ENCODE results near the gene GPC3. TPM values are rescaled to one million over a fixed set of nuclear protein-coding genes. Genes with fewer than 3 reads are reported as not detected.

The GPC3 gene
- total and polyA plus RNA-seq, 2 experiments from 2014 or later = 36.8 to 60.1 TPM

DNA sequence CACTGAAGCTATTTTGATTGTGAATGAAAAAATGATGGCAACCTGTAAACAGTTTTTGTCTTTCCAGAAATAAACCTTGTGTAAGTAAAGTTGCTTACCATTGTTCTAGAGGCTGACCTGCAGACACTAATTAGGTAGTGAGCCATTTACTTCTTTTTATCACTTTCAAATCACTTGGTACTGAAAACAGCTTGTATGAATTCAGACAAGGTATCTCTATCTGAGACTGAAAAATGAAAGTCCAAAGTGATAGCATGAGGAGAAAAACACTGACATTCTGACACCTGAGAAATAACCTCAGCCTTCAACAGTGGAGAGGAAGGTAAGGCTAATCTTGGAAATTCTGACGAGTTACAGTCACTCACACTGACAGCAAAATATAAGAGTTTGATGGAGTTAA, 238.8 kb downstream of the GPC3 start:
- H3K4me1 Mint-ChIP-seq = peaks cover 12% of the 10 kb centered on the region; the same call in 2 of the 3 replicates

More for the DNA sequence above, 238.8 kb downstream of the GPC3 start:
- no peak overlapping the region for H3K4me2 ChIP-seq
- H3F3A ChIP-seq (replicated peaks; ENCODE audit: low read depth) = no peaks in the 10 kb centered on the region
- no peak overlapping the region for H3K4me3 Mint-ChIP-seq
- H3K36me3 ChIP-seq (ENCODE audit: insufficient read depth) = no peaks in the 10 kb centered on the region
- H3K4me3 ChIP-seq = no peak overlapping the region
- H3K27ac ChIP-seq (ENCODE audit: low read depth) = no peak overlapping the region
- no peak overlapping the region for H3K27ac Mint-ChIP-seq
- H3K9me3 Mint-ChIP-seq = no peaks in the 10 kb centered on the region
- no peaks in the 10 kb centered on the region for H4K20me1 ChIP-seq (replicated peaks; ENCODE audit: insufficient read depth)
- H3K9me2 ChIP-seq (ENCODE audit: insufficient read depth) = no peaks in the 10 kb centered on the region
- ATAC-seq = no peak
- TF ChIP-seq NANOG (IDR thresholded peaks at IDR 0.05; ENCODE audit: borderline replicate concordance) (no peak), JUNB (IDR thresholded peaks at IDR 0.05; ENCODE audit: unreplicated experiment) (no peak), ZNF114 (CRISPR knock-in tag; IDR thresholded peaks at IDR 0.05) (no peak), STAT1 (IDR thresholded peaks at IDR 0.05; ENCODE audit: unreplicated experiment) (no peak), CREB1 (CRISPR knock-in tag; IDR thresholded peaks at IDR 0.05; ENCODE audit: low read depth) (no peak), ZNF331 (CRISPR knock-in tag; IDR thresholded peaks at IDR 0.05; ENCODE audit: low read depth) (no peak), EZH2 (IDR thresholded peaks at IDR 0.05; ENCODE audit: low read depth, unreplicated experiment) (no peak), POLR2AphosphoS5 (IDR thresholded peaks at IDR 0.05; ENCODE audit: low read depth) (no peak), EZH2phosphoT487 (IDR thresholded peaks at IDR 0.05; ENCODE audit: unreplicated experiment) (no peak)
- TF ChIP-seq, protein P1, sequence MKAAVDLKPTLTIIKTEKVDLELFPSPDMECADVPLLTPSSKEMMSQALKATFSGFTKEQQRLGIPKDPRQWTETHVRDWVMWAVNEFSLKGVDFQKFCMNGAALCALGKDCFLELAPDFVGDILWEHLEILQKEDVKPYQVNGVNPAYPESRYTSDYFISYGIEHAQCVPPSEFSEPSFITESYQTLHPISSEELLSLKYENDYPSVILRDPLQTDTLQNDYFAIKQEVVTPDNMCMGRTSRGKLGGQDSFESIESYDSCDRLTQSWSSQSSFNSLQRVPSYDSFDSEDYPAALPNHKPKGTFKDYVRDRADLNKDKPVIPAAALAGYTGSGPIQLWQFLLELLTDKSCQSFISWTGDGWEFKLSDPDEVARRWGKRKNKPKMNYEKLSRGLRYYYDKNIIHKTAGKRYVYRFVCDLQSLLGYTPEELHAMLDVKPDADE (IDR thresholded peaks at IDR 0.05) = no peak
- TF ChIP-seq, protein P2, sequence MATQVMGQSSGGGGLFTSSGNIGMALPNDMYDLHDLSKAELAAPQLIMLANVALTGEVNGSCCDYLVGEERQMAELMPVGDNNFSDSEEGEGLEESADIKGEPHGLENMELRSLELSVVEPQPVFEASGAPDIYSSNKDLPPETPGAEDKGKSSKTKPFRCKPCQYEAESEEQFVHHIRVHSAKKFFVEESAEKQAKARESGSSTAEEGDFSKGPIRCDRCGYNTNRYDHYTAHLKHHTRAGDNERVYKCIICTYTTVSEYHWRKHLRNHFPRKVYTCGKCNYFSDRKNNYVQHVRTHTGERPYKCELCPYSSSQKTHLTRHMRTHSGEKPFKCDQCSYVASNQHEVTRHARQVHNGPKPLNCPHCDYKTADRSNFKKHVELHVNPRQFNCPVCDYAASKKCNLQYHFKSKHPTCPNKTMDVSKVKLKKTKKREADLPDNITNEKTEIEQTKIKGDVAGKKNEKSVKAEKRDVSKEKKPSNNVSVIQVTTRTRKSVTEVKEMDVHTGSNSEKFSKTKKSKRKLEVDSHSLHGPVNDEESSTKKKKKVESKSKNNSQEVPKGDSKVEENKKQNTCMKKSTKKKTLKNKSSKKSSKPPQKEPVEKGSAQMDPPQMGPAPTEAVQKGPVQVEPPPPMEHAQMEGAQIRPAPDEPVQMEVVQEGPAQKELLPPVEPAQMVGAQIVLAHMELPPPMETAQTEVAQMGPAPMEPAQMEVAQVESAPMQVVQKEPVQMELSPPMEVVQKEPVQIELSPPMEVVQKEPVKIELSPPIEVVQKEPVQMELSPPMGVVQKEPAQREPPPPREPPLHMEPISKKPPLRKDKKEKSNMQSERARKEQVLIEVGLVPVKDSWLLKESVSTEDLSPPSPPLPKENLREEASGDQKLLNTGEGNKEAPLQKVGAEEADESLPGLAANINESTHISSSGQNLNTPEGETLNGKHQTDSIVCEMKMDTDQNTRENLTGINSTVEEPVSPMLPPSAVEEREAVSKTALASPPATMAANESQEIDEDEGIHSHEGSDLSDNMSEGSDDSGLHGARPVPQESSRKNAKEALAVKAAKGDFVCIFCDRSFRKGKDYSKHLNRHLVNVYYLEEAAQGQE (IDR thresholded peaks at IDR 0.05; ENCODE audit: unreplicated experiment) = no peak
- TF ChIP-seq, protein P3, sequence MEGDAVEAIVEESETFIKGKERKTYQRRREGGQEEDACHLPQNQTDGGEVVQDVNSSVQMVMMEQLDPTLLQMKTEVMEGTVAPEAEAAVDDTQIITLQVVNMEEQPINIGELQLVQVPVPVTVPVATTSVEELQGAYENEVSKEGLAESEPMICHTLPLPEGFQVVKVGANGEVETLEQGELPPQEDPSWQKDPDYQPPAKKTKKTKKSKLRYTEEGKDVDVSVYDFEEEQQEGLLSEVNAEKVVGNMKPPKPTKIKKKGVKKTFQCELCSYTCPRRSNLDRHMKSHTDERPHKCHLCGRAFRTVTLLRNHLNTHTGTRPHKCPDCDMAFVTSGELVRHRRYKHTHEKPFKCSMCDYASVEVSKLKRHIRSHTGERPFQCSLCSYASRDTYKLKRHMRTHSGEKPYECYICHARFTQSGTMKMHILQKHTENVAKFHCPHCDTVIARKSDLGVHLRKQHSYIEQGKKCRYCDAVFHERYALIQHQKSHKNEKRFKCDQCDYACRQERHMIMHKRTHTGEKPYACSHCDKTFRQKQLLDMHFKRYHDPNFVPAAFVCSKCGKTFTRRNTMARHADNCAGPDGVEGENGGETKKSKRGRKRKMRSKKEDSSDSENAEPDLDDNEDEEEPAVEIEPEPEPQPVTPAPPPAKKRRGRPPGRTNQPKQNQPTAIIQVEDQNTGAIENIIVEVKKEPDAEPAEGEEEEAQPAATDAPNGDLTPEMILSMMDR (conservative IDR thresholded peaks at IDR 0.05; ENCODE audit: low read depth in 2 of 2) = no peak
- TF ChIP-seq, protein P4, sequence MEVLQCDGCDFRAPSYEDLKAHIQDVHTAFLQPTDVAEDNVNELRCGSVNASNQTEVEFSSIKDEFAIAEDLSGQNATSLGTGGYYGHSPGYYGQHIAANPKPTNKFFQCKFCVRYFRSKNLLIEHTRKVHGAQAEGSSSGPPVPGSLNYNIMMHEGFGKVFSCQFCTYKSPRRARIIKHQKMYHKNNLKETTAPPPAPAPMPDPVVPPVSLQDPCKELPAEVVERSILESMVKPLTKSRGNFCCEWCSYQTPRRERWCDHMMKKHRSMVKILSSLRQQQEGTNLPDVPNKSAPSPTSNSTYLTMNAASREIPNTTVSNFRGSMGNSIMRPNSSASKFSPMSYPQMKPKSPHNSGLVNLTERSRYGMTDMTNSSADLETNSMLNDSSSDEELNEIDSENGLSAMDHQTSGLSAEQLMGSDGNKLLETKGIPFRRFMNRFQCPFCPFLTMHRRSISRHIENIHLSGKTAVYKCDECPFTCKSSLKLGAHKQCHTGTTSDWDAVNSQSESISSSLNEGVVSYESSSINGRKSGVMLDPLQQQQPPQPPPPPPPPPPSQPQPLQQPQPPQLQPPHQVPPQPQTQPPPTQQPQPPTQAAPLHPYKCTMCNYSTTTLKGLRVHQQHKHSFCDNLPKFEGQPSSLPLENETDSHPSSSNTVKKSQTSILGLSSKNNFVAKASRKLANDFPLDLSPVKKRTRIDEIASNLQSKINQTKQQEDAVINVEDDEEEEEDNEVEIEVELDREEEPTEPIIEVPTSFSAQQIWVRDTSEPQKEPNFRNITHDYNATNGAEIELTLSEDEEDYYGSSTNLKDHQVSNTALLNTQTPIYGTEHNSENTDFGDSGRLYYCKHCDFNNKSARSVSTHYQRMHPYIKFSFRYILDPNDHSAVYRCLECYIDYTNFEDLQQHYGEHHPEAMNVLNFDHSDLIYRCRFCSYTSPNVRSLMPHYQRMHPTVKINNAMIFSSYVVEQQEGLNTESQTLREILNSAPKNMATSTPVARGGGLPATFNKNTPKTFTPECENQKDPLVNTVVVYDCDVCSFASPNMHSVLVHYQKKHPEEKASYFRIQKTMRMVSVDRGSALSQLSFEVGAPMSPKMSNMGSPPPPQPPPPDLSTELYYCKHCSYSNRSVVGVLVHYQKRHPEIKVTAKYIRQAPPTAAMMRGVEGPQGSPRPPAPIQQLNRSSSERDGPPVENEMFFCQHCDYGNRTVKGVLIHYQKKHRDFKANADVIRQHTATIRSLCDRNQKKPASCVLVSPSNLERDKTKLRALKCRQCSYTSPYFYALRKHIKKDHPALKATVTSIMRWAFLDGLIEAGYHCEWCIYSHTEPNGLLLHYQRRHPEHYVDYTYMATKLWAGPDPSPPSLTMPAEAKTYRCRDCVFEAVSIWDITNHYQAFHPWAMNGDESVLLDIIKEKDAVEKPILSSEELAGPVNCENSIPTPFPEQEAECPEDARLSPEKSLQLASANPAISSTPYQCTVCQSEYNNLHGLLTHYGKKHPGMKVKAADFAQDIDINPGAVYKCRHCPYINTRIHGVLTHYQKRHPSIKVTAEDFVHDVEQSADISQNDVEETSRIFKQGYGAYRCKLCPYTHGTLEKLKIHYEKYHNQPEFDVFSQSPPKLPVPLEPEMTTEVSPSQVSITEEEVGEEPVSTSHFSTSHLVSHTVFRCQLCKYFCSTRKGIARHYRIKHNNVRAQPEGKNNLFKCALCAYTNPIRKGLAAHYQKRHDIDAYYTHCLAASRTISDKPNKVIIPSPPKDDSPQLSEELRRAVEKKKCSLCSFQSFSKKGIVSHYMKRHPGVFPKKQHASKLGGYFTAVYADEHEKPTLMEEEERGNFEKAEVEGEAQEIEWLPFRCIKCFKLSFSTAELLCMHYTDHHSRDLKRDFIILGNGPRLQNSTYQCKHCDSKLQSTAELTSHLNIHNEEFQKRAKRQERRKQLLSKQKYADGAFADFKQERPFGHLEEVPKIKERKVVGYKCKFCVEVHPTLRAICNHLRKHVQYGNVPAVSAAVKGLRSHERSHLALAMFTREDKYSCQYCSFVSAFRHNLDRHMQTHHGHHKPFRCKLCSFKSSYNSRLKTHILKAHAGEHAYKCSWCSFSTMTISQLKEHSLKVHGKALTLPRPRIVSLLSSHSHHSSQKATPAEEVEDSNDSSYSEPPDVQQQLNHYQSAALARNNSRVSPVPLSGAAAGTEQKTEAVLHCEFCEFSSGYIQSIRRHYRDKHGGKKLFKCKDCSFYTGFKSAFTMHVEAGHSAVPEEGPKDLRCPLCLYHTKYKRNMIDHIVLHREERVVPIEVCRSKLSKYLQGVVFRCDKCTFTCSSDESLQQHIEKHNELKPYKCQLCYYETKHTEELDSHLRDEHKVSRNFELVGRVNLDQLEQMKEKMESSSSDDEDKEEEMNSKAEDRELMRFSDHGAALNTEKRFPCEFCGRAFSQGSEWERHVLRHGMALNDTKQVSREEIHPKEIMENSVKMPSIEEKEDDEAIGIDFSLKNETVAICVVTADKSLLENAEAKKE (CRISPR knock-in tag; IDR thresholded peaks at IDR 0.05) = no peak
- no peaks in the 10 kb centered on the region for H3K4me1 ChIP-seq (ENCODE audit: insufficient read depth)
- no peaks in the 10 kb centered on the region for H3K27me3 Mint-ChIP-seq (ENCODE audit: insufficient read depth, low read depth, poor library complexity)
- no peak overlapping the region for H2AFZ ChIP-seq
- H3K79me2 ChIP-seq (replicated peaks; ENCODE audit: insufficient read depth) = no peaks in the 10 kb centered on the region
- DNase-seq (ENCODE audit: low spot score) = no peak
- no peaks in the 10 kb centered on the region for H3K36me3 Mint-ChIP-seq (ENCODE audit: low read depth)
- no peaks in the 10 kb centered on the region for H3K27me3 ChIP-seq (ENCODE audit: insufficient read depth)

Data from GM23338 (cell line).